ENCODE data around the gene TNS1.

Gene TNS1

DNA sequence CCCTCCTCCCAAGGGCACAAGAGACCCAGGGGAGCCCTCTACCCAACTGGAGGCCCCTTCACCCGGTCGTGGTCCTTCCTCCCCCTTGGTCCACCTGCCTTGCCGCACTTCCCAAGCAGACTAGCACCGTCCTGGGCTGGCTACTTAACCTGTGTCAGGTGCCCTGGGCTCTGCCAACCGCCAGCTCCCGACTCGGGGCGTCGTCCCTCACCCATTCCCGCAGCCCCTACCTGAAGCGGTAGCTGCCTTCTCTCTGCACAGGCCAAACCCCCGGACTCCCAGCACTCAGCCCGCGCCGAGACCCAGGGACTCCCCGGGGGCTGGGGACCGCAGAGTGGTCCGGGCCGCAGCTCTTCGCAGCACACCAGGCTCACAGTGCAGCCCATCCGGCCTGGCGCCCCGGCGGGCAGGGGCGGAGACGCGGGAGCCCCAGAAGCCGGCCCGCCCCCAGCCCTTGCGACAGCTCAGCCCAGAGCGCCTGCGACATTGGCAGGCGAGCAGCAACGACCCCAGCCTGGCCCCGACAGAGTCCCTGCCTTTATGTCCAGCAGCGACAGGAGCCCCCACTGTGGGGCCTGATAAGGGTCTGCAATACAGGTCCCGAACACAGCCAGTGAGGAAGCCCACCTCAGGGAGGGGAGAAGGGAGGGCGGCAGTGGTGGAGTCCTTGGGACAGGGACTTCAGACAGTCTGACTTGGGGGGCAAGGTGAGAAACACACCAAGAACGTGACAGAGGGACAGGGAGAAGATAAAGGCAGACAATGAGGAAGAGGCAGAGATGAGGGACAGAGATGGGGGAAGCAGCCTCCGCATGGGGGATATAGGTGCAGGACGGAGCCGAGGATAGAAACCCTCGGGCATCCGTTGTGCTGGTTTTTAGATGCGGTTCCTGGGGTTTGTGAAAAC, 31.0 kb upstream of the TNS1 start:
- peak; percentile 26 for DNase-seq (ENCODE audit: low spot score)
- TF ChIP-seq, protein P1, sequence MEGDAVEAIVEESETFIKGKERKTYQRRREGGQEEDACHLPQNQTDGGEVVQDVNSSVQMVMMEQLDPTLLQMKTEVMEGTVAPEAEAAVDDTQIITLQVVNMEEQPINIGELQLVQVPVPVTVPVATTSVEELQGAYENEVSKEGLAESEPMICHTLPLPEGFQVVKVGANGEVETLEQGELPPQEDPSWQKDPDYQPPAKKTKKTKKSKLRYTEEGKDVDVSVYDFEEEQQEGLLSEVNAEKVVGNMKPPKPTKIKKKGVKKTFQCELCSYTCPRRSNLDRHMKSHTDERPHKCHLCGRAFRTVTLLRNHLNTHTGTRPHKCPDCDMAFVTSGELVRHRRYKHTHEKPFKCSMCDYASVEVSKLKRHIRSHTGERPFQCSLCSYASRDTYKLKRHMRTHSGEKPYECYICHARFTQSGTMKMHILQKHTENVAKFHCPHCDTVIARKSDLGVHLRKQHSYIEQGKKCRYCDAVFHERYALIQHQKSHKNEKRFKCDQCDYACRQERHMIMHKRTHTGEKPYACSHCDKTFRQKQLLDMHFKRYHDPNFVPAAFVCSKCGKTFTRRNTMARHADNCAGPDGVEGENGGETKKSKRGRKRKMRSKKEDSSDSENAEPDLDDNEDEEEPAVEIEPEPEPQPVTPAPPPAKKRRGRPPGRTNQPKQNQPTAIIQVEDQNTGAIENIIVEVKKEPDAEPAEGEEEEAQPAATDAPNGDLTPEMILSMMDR (IDR thresholded peaks at IDR 0.05; ENCODE audit: extremely low read depth, missing control alignments), result no peak

DNA sequence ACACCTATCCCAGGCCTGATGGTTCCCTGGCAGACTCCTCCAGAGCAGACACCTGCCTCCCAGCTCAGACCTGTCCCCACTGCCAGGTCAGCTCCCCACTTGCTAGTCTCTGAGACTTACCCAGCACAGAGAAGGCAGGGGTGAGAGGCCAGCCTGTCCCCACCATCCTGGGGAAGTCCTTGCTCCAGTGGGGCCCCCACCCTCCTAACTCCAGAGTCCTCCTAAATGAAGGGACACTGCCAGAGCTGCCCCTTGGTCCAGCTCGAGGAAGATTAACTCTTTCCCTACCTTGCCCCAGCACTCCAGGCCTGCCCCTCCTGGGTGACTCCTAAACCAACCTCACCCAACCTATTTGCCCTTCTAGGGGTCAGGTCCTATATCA, 30.4 kb upstream of the TNS1 start:
- DNase-seq (ENCODE audit: low spot score), result peak; percentile 16
- TF ChIP-seq, protein P1 (IDR thresholded peaks at IDR 0.05; ENCODE audit: extremely low read depth, missing control alignments), result no peak

DNA sequence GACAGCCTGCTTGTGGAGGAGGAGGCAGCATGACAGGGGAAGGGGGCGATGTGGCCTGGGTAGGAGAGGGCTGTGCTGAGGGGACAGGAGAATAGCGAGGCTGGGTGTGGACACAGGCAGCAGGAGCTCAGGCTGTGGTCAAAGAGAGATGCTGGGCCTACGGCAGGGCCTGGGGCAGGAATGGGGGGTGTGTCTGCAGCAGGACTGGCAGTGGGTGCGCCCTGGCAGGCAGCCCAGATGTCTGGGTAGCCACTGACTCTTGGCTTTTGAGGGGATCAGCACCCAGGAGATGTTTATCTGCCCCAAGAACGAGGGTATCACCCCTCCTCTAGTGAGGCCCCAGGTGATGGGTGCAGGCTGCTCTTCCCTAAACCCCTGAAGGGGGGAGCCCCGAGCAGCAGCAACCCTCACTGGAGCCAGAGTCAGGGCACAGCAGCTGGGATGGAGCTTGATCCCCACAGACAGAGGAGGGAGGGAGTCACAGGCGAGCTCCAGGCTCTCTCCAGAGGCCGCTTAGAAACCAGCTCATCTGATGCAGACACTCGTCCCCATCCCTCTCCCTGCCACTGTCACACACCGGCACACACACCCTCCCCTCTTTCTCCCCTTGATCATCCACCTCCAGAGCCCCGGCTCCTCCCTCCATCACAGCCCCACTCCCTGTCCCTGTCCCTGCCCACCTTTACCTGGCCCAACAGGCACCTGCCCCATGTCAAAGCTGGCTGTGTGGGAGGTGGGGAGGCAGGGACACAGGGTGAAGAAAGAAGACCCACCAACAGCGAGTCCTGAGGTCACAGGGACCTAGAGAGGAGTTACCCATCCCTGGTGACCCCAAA, 29.8 kb upstream of the TNS1 start:
- peak; percentile 11 for DNase-seq (ENCODE audit: low spot score)

DNA sequence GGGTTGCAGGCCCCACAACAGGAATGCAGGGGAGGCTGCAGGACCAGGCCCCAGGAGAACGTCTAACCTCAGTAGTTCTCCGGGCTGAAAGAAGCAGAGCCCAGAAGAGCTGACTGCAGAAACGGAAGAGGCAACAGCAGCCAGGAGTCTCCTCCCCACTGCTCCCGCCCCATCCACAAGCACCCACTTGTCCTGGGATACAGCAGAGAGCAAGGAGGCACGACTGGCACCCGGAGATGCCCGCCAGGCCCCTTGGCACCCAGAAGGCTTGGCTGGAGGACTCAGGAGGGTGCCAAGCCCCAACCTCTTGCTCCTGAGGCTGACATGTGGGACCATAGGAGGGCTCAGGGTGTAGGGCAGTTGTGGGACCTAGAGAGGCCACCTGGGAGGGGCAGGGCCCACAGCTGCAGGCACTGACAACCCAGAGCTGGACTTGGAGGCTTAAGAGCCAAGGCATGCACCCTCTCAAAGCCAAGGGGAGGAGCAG, 29.0 kb upstream of the TNS1 start:
- TF ChIP-seq, protein P1 (IDR thresholded peaks at IDR 0.05; ENCODE audit: extremely low read depth, missing control alignments), result no peak
- no peak for DNase-seq (ENCODE audit: low spot score)

More for the DNA sequence above, 29.8 kb upstream of the TNS1 start:
- TF ChIP-seq, protein P1 (IDR thresholded peaks at IDR 0.05; ENCODE audit: extremely low read depth, missing control alignments), result no peak

DNA sequence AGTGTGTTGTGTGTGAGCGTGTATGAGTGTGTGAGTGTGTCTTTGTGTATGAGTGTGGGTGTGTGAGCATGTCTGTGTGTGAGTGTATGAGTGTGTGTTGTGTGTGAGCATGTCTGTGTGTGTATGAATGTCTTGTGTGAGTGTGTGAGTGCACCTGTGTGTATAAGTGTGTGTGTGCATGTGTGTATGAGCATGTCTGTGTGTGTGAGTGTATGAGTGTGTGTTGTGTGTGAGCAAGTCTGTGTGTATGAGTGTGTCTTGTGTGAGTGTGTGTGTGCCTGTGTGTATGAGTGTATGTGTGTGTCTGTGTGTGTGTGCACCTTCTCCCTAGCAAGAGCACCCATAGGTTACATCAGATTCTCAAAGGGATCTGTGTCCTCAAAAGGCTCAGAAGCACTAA, 28.5 kb upstream of the TNS1 start:
- TF ChIP-seq, protein P1 (IDR thresholded peaks at IDR 0.05; ENCODE audit: extremely low read depth, missing control alignments), result no peak
- no peak for DNase-seq (ENCODE audit: low spot score)

DNA sequence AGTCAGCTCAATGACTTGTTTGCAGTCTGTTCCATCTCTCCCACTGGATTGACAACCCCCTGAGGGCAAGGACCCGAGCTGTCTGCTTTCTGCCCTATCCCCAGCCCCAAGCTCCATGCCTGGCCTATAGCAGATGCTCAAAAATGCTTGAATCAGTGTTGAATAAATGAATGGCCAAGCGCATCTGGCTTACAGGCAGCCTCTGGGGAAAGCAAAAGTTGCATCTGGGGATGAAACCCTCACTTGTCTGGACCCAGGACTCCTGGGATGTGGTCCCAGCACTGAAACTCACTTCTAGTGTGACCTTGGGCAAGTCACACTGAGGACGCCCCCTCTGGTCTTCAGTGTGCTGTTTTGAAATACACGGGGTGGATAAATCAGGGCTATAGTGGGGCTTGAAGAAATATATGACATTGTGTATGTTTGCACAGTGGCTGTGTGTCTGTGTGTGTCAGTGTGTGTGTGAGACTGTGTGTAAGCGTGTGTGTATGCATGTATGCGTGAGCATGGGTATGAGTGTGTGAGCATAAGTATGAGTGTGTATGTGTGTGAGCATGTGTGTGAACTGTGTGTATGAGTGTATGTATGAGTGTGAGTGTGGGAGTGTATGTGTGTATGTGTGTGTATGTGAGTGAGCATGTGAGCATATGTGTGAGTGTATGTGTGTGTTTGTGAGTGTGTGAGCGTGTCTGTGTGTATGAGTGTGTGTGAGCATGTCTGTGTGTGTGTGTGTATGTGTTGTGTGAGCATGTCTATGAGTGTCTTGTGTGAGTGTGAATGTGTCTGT, 27.8 kb upstream of the TNS1 start:
- DNase-seq (ENCODE audit: low spot score), result no peak
- TF ChIP-seq, protein P1 (IDR thresholded peaks at IDR 0.05; ENCODE audit: extremely low read depth, missing control alignments), result no peak
